C4-2B (cell line): ENCODE data around the gene GPR34.

ENCODE experiments used
- ZFX ChIP-seq: fragments of 450-650 bp; IDR thresholded peaks from 2 replicates; pipeline ENCODE4 v1.6.1; 2017
- TF ChIP-seq, protein P1 (sequence below): fragments of 450-650 bp; conservative IDR thresholded peaks from 2 replicates; pipeline ENCODE4 v1.5.1; 2017; ENCODE audit warnings: mild to moderate bottlenecking

DNA sequence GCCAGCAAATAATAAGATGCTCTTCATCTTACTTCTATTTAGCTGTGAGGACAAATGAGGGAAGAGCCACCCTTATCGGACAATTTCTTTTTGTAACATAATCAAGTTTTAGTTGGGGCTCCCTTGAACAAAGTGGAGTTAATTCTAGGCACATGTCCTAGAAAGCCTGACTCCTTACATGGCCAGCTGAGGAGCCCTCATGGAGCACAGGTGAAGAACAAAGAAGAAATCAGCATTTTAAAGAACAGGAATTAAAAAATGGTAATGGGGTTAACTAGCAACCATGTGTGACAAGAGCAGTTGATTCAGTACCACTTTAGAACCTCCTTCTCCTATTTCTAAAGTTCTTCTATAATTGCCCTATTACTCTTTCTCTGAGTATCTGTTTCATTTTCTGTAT is 51.1 kb downstream of the GPR34 start:
- TF ChIP-seq, protein P1, sequence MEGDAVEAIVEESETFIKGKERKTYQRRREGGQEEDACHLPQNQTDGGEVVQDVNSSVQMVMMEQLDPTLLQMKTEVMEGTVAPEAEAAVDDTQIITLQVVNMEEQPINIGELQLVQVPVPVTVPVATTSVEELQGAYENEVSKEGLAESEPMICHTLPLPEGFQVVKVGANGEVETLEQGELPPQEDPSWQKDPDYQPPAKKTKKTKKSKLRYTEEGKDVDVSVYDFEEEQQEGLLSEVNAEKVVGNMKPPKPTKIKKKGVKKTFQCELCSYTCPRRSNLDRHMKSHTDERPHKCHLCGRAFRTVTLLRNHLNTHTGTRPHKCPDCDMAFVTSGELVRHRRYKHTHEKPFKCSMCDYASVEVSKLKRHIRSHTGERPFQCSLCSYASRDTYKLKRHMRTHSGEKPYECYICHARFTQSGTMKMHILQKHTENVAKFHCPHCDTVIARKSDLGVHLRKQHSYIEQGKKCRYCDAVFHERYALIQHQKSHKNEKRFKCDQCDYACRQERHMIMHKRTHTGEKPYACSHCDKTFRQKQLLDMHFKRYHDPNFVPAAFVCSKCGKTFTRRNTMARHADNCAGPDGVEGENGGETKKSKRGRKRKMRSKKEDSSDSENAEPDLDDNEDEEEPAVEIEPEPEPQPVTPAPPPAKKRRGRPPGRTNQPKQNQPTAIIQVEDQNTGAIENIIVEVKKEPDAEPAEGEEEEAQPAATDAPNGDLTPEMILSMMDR, result no peak
- TF ChIP-seq ZFX, result no peak
